Activated naive CD8-positive, alpha-beta T cell (primary cell): Measurements from ENCODE around the gene CCDC102B.
"Not testable (repeated sequence)": the region's sequence is repeated elsewhere in the genome, so short reads cannot be mapped to it uniquely, and the experiment has no call there.

Experiments used
- H3K27ac Mint-ChIP-seq: one replicate; pipeline ENCODE4 v1.8.0; 2021; ENCODE audit warnings: mixed read lengths
- H3K27me3 Mint-ChIP-seq: one replicate; pipeline ENCODE4 v1.8.0; 2021; ENCODE audit warnings: mixed read lengths
- H3K36me3 Mint-ChIP-seq: one replicate; pipeline ENCODE4 v1.8.0; 2021; ENCODE audit warnings: mixed read lengths
- H3K4me1 Mint-ChIP-seq: one replicate; pipeline ENCODE4 v1.8.0; 2021; ENCODE audit warnings: low read depth, mixed read lengths
- H3K4me3 Mint-ChIP-seq: one replicate; pipeline ENCODE4 v1.8.0; 2021; ENCODE audit warnings: mild to moderate bottlenecking, mixed read lengths
- H3K9me3 Mint-ChIP-seq: one replicate; pipeline ENCODE4 v1.8.0; 2021; ENCODE audit warnings: low read depth, mixed read lengths

The CCDC102B gene

GRCh38 chr18:68843473-68844089, 45.7 kb downstream of the CCDC102B start:
- Mint-ChIP-seq H3K27me3 (no peaks in the 10 kb centered on the region), H3K36me3 (no peaks in the 10 kb centered on the region), H3K4me3 (no peak overlapping the region), H3K4me1 (no peaks in the 10 kb centered on the region), H3K27ac (no peak overlapping the region), H3K9me3 (no peaks in the 10 kb centered on the region)

GRCh38 chr18:68847219-68847837, 49.4 kb downstream of the CCDC102B start:
- no peaks in the 10 kb centered on the region for H3K9me3 Mint-ChIP-seq
- no peaks in the 10 kb centered on the region for H3K36me3 Mint-ChIP-seq
- H3K4me1 Mint-ChIP-seq, result no peaks in the 10 kb centered on the region
- H3K4me3 Mint-ChIP-seq, result no peak overlapping the region
- no peaks in the 10 kb centered on the region for H3K27me3 Mint-ChIP-seq
- H3K27ac Mint-ChIP-seq, result no peak overlapping the region

GRCh38 chr18:68848242-68848641, 50.4 kb downstream of the CCDC102B start:
- Mint-ChIP-seq H3K36me3 (no peaks in the 10 kb centered on the region), H3K4me3 (no peak overlapping the region), H3K27ac (no peak overlapping the region), H3K4me1 (no peaks in the 10 kb centered on the region), H3K9me3 (no peaks in the 10 kb centered on the region), H3K27me3 (no peaks in the 10 kb centered on the region)

DNA sequence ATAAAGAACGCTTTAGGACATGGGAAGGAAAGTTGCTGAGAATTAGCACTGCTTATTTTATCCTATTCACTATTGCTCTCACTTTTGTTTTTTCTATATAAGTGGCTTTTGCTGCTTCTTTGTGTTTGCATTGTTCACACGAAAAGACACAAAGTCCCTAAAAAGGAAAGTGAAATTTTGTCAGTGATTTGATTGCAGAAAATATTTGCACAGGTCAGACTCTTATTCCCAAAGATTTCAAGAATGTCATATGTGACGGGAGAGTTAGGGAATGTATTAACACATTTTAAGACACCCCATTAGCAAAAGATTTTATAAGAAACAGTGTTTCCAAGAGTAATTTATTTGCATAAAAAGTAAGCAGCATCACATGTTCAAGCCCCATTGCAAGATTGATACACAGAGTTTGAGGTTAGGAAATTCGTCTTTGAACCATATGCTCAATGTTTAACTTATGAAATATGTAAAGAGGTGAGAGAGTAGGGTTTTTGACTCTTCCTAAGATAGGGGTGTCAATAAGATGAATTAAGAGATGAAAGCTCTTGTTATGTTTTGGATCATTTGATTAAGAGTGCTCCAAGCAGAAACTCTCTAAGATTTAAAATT, 57.0 kb downstream of the CCDC102B start:
- H3K4me3 Mint-ChIP-seq, result no peak overlapping the region
- H3K9me3 Mint-ChIP-seq, result no peaks in the 10 kb centered on the region
- no peaks in the 10 kb centered on the region for H3K4me1 Mint-ChIP-seq
- no peaks in the 10 kb centered on the region for H3K36me3 Mint-ChIP-seq
- no peaks in the 10 kb centered on the region for H3K27me3 Mint-ChIP-seq
- no peak overlapping the region for H3K27ac Mint-ChIP-seq

- no peaks in the 10 kb centered on the region for H3K36me3 Mint-ChIP-seq
- H3K4me1 Mint-ChIP-seq, result no peaks in the 10 kb centered on the region
- H3K27ac Mint-ChIP-seq, result no peak overlapping the region
- H3K27me3 Mint-ChIP-seq, result no peaks in the 10 kb centered on the region
- no peaks in the 10 kb centered on the region for H3K9me3 Mint-ChIP-seq
- H3K4me3 Mint-ChIP-seq, result no peak overlapping the region
Observed at GRCh38 chr18:68855491-68855890, 57.6 kb downstream of the CCDC102B start.

- Mint-ChIP-seq H3K4me1 (no peaks in the 10 kb centered on the region), H3K27me3 (no peaks in the 10 kb centered on the region), H3K4me3 (no peak overlapping the region), H3K36me3 (no peaks in the 10 kb centered on the region), H3K9me3 (no peaks in the 10 kb centered on the region), H3K27ac (no peak overlapping the region)
Observed at GRCh38 chr18:68861365-68861764, 63.5 kb downstream of the CCDC102B start.

DNA sequence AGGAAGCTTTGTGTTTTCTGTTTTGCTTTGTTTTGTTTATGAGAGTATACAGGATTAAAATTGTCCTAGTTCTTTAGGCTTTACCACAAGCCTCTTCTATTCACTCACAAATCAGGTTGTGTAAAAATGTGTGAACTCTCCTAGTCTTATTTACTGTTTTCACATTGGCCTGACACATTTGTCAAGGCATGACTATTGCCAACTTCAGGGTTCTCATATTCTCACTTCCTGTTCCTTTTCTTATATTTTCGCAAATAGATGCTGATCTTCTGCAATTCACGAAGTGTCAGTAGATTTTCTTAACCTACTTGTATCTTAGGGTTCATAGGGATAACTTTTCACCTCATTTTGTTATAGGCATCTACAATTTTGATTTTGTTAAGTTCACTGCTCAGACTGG, 67.1 kb downstream of the CCDC102B start:
- Mint-ChIP-seq H3K4me1 (no peaks in the 10 kb centered on the region), H3K36me3 (no peaks in the 10 kb centered on the region), H3K4me3 (no peak overlapping the region), H3K27me3 (no peaks in the 10 kb centered on the region), H3K9me3 (no peaks in the 10 kb centered on the region), H3K27ac (no peak overlapping the region)

DNA sequence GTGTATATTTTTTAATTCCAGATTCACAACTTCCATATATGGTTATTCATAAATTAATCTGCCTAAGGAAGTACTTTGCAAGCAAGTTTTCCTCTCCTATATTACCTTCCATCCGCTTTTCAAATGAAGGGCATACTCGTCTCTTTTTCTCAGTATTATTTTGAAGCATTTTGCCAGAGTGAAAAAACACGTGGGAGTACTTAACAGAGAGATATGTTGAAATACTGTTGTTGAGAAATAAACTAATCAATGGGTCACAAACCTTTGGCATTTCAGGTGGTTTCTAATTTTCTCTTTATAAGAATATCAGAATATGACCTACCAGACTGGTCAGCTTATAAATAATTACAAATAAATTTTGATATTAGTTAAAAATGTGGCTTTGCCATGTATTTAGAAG, 67.6 kb downstream of the CCDC102B start:
- H3K27me3 Mint-ChIP-seq, result no peaks in the 10 kb centered on the region
- H3K27ac Mint-ChIP-seq, result no peak overlapping the region
- no peaks in the 10 kb centered on the region for H3K4me1 Mint-ChIP-seq
- H3K4me3 Mint-ChIP-seq, result no peak overlapping the region
- H3K9me3 Mint-ChIP-seq, result no peaks in the 10 kb centered on the region
- H3K36me3 Mint-ChIP-seq, result no peaks in the 10 kb centered on the region

DNA sequence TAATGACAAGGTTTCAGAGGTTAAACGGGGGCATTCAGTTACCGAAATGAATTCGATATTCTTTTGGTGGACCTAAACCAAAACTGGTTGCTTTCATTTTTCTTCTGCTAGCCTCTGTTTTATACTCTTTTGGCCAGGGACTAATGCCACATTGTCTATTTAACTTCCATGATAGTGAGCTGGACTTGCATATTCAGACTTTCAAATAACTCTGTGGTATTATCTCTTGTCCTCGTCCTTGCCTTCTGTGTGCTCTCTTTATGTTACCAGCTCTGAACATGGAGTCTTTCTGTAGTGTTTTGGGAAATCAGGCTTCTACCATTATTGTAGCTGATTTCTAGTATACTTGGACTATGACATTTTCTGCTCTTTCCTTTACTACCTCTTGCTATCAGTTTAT, 75.1 kb downstream of the CCDC102B start:
- Mint-ChIP-seq H3K4me3 (no peak overlapping the region), H3K27ac (no peak overlapping the region), H3K27me3 (no peaks in the 10 kb centered on the region), H3K4me1 (no peaks in the 10 kb centered on the region), H3K9me3 (no peaks in the 10 kb centered on the region), H3K36me3 (peaks cover 5% of the 10 kb centered on the region)

DNA sequence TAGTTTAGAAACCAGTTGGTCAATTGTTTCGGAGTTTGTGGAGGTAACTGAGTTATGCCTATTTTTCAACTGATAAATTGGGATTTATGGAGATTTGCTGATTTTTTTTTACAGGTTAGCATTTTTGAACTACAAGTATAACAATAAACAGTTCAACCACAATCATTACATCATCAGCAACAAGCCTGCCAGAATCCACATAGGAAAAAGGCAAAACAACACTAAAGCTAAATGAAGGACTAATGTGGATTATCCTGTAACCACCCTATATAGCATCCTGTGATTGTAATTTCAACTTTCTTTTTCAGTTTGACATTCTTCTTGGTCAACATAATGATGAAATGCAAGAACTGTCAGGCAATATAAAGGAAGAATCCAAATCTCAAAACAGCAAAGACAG, 76.5 kb downstream of the CCDC102B start:
- Mint-ChIP-seq H3K4me1 (no peaks in the 10 kb centered on the region), H3K27me3 (no peaks in the 10 kb centered on the region), H3K27ac (no peak overlapping the region), H3K4me3 (no peak overlapping the region), H3K36me3 (peaks cover 11% of the 10 kb centered on the region), H3K9me3 (no peaks in the 10 kb centered on the region)

- peaks cover 17% of the 10 kb centered on the region for H3K36me3 Mint-ChIP-seq
- not testable (repeated sequence) for H3K4me3 Mint-ChIP-seq, H3K27me3 Mint-ChIP-seq, H3K27ac Mint-ChIP-seq, H3K9me3 Mint-ChIP-seq, H3K4me1 Mint-ChIP-seq
Observed at GRCh38 chr18:68879947-68880346, 82.1 kb downstream of the CCDC102B start.

DNA sequence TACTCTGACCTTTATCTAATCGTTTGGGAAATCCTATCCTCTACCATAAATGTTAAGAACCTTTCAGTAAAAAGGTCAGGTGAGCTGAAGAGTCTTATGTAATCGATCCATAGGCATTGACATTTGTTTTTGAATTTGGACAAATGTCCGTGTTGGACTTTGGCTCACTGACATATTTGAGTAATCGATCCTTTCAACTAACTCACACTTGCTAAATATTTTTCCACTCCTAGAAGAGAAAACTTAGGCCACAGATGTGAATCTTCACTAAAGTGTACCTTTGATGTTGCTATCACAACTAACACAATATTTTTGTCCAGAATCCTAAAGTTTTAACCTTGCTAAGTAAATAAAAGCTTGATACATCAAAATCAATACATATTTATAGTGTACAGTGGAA, 89.5 kb downstream of the CCDC102B start:
- no peaks in the 10 kb centered on the region for H3K9me3 Mint-ChIP-seq
- no peaks in the 10 kb centered on the region for H3K4me1 Mint-ChIP-seq
- no peak overlapping the region for H3K27ac Mint-ChIP-seq
- H3K27me3 Mint-ChIP-seq, result no peaks in the 10 kb centered on the region
- H3K4me3 Mint-ChIP-seq, result no peak overlapping the region
- H3K36me3 Mint-ChIP-seq, result peaks cover 4% of the 10 kb centered on the region

- no peaks in the 10 kb centered on the region for H3K4me1 Mint-ChIP-seq
- H3K36me3 Mint-ChIP-seq, result peaks cover 5% of the 10 kb centered on the region
- H3K9me3 Mint-ChIP-seq, result no peaks in the 10 kb centered on the region
- no peak overlapping the region for H3K4me3 Mint-ChIP-seq
- H3K27me3 Mint-ChIP-seq, result no peaks in the 10 kb centered on the region
- no peak overlapping the region for H3K27ac Mint-ChIP-seq
Observed at GRCh38 chr18:68893354-68893753, 95.5 kb downstream of the CCDC102B start.

- Mint-ChIP-seq H3K9me3 (no peaks in the 10 kb centered on the region), H3K27me3 (no peaks in the 10 kb centered on the region)
Observed at GRCh38 chr18:68897286-68897685, 99.4 kb downstream of the CCDC102B start.

GRCh38 chr18:68909579-68909978, 111.7 kb downstream of the CCDC102B start:
- Mint-ChIP-seq H3K9me3 (no peaks in the 10 kb centered on the region), H3K36me3 (peaks cover 6% of the 10 kb centered on the region), H3K4me3 (no peak overlapping the region), H3K27me3 (no peaks in the 10 kb centered on the region), H3K27ac (no peak overlapping the region), H3K4me1 (peaks cover 4% of the 10 kb centered on the region)

More at GRCh38 chr18:68897286-68897685, 99.4 kb downstream of the CCDC102B start:
- H3K4me1 Mint-ChIP-seq, result no peaks in the 10 kb centered on the region
- no peak overlapping the region for H3K4me3 Mint-ChIP-seq
- H3K36me3 Mint-ChIP-seq, result peaks cover 2% of the 10 kb centered on the region
- no peak overlapping the region for H3K27ac Mint-ChIP-seq

DNA sequence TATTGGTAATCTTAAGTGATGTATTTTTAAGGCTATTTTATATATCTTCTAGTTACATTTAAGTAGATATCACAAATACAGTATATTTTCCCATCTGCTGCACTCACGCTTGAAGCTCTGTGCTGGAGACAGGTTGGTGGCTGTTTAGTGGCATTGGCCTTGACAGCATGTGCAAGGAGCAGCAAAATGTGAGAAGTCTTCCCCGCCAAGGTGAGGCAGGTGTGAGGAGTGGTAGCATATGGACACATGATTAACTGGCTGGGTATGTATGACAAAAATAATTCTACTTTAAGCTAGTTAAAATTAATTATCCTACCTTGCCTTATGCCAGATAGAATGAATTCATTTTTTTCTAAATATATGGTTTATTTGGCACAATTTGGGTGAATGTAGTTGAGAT, 117.2 kb downstream of the CCDC102B start:
- Mint-ChIP-seq H3K4me1 (peaks cover 4% of the 10 kb centered on the region), H3K36me3 (peaks cover 2% of the 10 kb centered on the region), H3K4me3 (no peak overlapping the region), H3K27me3 (no peaks in the 10 kb centered on the region), H3K27ac (no peak overlapping the region), H3K9me3 (no peaks in the 10 kb centered on the region)
